Osteoblast (primary cell): ENCODE data around the gene HSPBAP1. TPM values are rescaled to one million over a fixed set of nuclear protein-coding genes. Genes with fewer than 3 reads are reported as not detected.
"Not testable (repeated sequence)": the region's sequence is repeated elsewhere in the genome, so short reads cannot be mapped to it uniquely, and the experiment has no call there.

ENCODE experiments used
- DNase-seq: peaks from one replicate; pipeline ENCODE4 v3.0.0; 2011; ENCODE audit warnings: low spot score, mixed read lengths; ENCODE audit not compliant: insufficient read length; ENCODE audit errors: missing footprints
- H2AFZ ChIP-seq: 2 replicates; pipeline ENCODE4 v1.6.0; 2011; ENCODE audit warnings: mild to moderate bottlenecking, low read length
- H3K27ac ChIP-seq: 2 replicates; pipeline ENCODE4 v1.5.1; 2011; ENCODE audit warnings: mild to moderate bottlenecking, low read depth, low read length, moderate library complexity
- H3K27me3 ChIP-seq: 2 replicates; pipeline ENCODE4 v1.6.0; 2012; ENCODE audit warnings: mild to moderate bottlenecking, control low read depth, inconsistent platforms, low read length, moderate library complexity; ENCODE audit not compliant: insufficient read depth
- H3K36me3 ChIP-seq: 2 replicates; pipeline ENCODE4 v1.5.1; 2011; ENCODE audit warnings: mild to moderate bottlenecking, low read length, control low read depth, moderate library complexity; ENCODE audit not compliant: insufficient read depth
- H3K4me1 ChIP-seq: 2 replicates; pipeline ENCODE4 v1.5.1; 2011; ENCODE audit warnings: mild to moderate bottlenecking, low read length, control low read depth, moderate library complexity; ENCODE audit not compliant: insufficient read depth
- H3K4me2 ChIP-seq: 2 replicates; pipeline ENCODE4 v1.6.0; 2011; ENCODE audit warnings: mild to moderate bottlenecking, low read length; ENCODE audit not compliant: insufficient read depth
- H3K4me3 ChIP-seq: fragments of 200-600 bp; sonication (generic); 3 replicates; pipeline ENCODE4 v1.5.1; 2012; ENCODE audit warnings: mild to moderate bottlenecking, low read length, inconsistent platforms; ENCODE audit not compliant: insufficient read depth
- H3K79me2 ChIP-seq: 2 replicates; pipeline ENCODE4 v1.6.0; 2012; ENCODE audit warnings: mild to moderate bottlenecking, low read length, control low read depth, inconsistent platforms; ENCODE audit not compliant: insufficient read depth
- H3K9me3 ChIP-seq: 2 replicates; pipeline ENCODE4 v1.5.1; 2011; ENCODE audit warnings: low read depth, low read length, control low read depth
- H4K20me1 ChIP-seq: 2 replicates; pipeline ENCODE4 v1.6.0; 2012; ENCODE audit warnings: mild to moderate bottlenecking, low read length, control low read depth; ENCODE audit not compliant: insufficient read depth
- CTCF ChIP-seq: IDR thresholded peaks from 2 replicates; pipeline ENCODE4 v1.5.1; 2011; ENCODE audit warnings: mild to moderate bottlenecking, low read depth, low read length, moderate library complexity; ENCODE audit errors: extremely low read depth
- total RNA-seq: library from RNA; depleted of rRNA; stranded (reverse); fragments of >200 nt; gene quantifications from 2 replicates; pipeline ENCODE4 v1.2.3, GENCODE V29; 2012

HSPBAP1 gene
- total RNA-seq, 1 donor: 13.8 TPM

- H3K9me3 ChIP-seq: no peaks in the 10 kb centered on the region
- no peak overlapping the region for H3K4me2 ChIP-seq
- H3K36me3 ChIP-seq: no peaks in the 10 kb centered on the region
- H4K20me1 ChIP-seq: no peaks in the 10 kb centered on the region
- no peak overlapping the region for H3K4me3 ChIP-seq
- no peak overlapping the region for H3K27ac ChIP-seq
- H3K4me1 ChIP-seq: peaks cover 7% of the 10 kb centered on the region
- no peak overlapping the region for H2AFZ ChIP-seq
- no peak for TF ChIP-seq CTCF
- DNase-seq: peak; percentile 41
- no peaks in the 10 kb centered on the region for H3K27me3 ChIP-seq
- H3K79me2 ChIP-seq: no peaks in the 10 kb centered on the region
Observed at GRCh38 chr3:122748347-122748746, 45.3 kb downstream of the HSPBAP1 start.

GRCh38 chr3:122747295-122747694, 46.3 kb downstream of the HSPBAP1 start:
- not testable (repeated sequence) for H3K4me3 ChIP-seq, H3K27me3 ChIP-seq, H3K27ac ChIP-seq, H3K9me3 ChIP-seq, DNase-seq, H3K79me2 ChIP-seq, H3K4me2 ChIP-seq, H4K20me1 ChIP-seq, H3K4me1 ChIP-seq, H3K36me3 ChIP-seq, H2AFZ ChIP-seq

GRCh38 chr3:122745369-122746021, 48.1 kb downstream of the HSPBAP1 start:
- no peak for TF ChIP-seq CTCF

GRCh38 chr3:122743581-122744120, 50.0 kb downstream of the HSPBAP1 start:
- H3K27ac ChIP-seq: no peak overlapping the region
- H3K4me1 ChIP-seq: peaks cover 7% of the 10 kb centered on the region

More at GRCh38 chr3:122745369-122746021, 48.1 kb downstream of the HSPBAP1 start:
- H4K20me1 ChIP-seq: no peaks in the 10 kb centered on the region
- peak; percentile 65 for DNase-seq
- H2AFZ ChIP-seq: no peak overlapping the region
- H3K4me2 ChIP-seq: no peak overlapping the region
- H3K27me3 ChIP-seq: no peaks in the 10 kb centered on the region
- no peaks in the 10 kb centered on the region for H3K79me2 ChIP-seq
- H3K27ac ChIP-seq: no peak overlapping the region
- H3K36me3 ChIP-seq: no peaks in the 10 kb centered on the region
- no peak overlapping the region for H3K4me3 ChIP-seq
- peaks cover 7% of the 10 kb centered on the region for H3K4me1 ChIP-seq
- no peaks in the 10 kb centered on the region for H3K9me3 ChIP-seq

More at GRCh38 chr3:122743581-122744120, 50.0 kb downstream of the HSPBAP1 start:
- peaks cover 4% of the 10 kb centered on the region for H3K36me3 ChIP-seq
- H3K79me2 ChIP-seq: no peaks in the 10 kb centered on the region
- H3K27me3 ChIP-seq: no peaks in the 10 kb centered on the region
- no peak for TF ChIP-seq CTCF
- no peaks in the 10 kb centered on the region for H4K20me1 ChIP-seq
- H2AFZ ChIP-seq: no peak overlapping the region
- H3K4me3 ChIP-seq: no peak overlapping the region
- H3K9me3 ChIP-seq: no peaks in the 10 kb centered on the region
- DNase-seq: no peak
- H3K4me2 ChIP-seq: no peak overlapping the region
